Stomach (tissue), 9 donors: ENCODE measurements around the gene LSM11. TPM values are rescaled to one million over a fixed set of nuclear protein-coding genes. Genes with fewer than 3 reads are reported as not detected.

Source experiments
- DNase-seq, 2 donors: peaks; one replicate each; pipeline versions ENCODE4 v3.0.0 to v3.0.0-alpha.2; 2013 to 2019
- H3K27ac ChIP-seq, 5 donors: fragments of 200-600 bp in 4 of 5; sonication (generic) in 4 of 5; one replicate each; pipeline ENCODE4 v1.5.1; 2013 to 2019; ENCODE audit warnings: mild to moderate bottlenecking in 1 of 5, moderate library complexity in 1 of 5
- H3K27me3 ChIP-seq, 3 donors: fragments of 200-600 bp; sonication (generic); one replicate each; pipeline ENCODE4 v1.5.1; 2017 to 2019; ENCODE audit warnings: mixed run types in 1 of 3
- H3K36me3 ChIP-seq, 4 donors: fragments of 200-600 bp; sonication (generic); 1 replicate in 3 of 4; 2 replicates in 1 of 4; pipeline ENCODE4 v1.5.1; 2016 to 2019
- H3K4me1 ChIP-seq, 4 donors: fragments of 200-600 bp; sonication (generic); one replicate each; pipeline ENCODE4 v1.5.1; 2016 to 2019
- H3K4me3 ChIP-seq, 4 donors: fragments of 200-600 bp; sonication (generic) in 3 of 4; one replicate each; pipeline ENCODE4 v1.5.1; 2016 to 2019; ENCODE audit warnings: mild to moderate bottlenecking in 1 of 4
- H3K9me3 ChIP-seq, 4 donors: fragments of 200-600 bp; sonication (generic); one replicate each; pipeline ENCODE4 v1.5.1; 2016 to 2019
- EP300 ChIP-seq: sonication (generic); formaldehyde crosslinking; IDR thresholded peaks from one replicate; pipeline ENCODE4 v1.6.1; 2017; ENCODE audit warnings: antibody characterized with exemption
- POLR2A ChIP-seq, 4 donors: fragments of 450-650 bp; IDR thresholded peaks; one replicate each; pipeline ENCODE4 v1.6.1; 2016; ENCODE audit warnings: antibody characterized with exemption in 4 of 4, control low read depth in 2 of 4, mild to moderate bottlenecking in 1 of 4, moderate library complexity in 1 of 4
- POLR2AphosphoS5 ChIP-seq, 3 donors: sonication (generic); formaldehyde crosslinking; IDR thresholded peaks; one replicate each; pipeline ENCODE4 v1.6.1; 2016; ENCODE audit warnings: antibody characterized with exemption in 3 of 3
- WGBS, 5 donors: extraction: QIAGEN DNeasy Blood & Tissue Kit in 3 of 5; methylation state at CpG; one replicate each; pipeline versions ENCODE4 v1.1.5 to v1.1.7; 2013 to 2018; 5-methylcytosine and 5-hydroxymethylcytosine counted together
- intact Hi-C: fragments of 100-400 bp; cut with DNase I; formaldehyde crosslinking; loops from one replicate; pipeline ENCODE4 v1.15.1; 2023; ENCODE audit warnings: low total_unique reads
- polyA plus RNA-seq, 3 donors: library from polyadenylated mRNA; stranded (reverse); fragments of 200-250 nt; gene quantifications; one replicate each; pipeline ENCODE4 v1.2.3, GENCODE V29; 2013
- total RNA-seq, 5 donors: library from RNA; depleted of rRNA; stranded (reverse); fragments of >200 nt; gene quantifications; one replicate each; pipeline versions ENCODE4 v1.1.0 to v1.2.3, GENCODE V29; 2014 to 2016
- TF ChIP-seq, protein P1 (sequence below), 7 experiments: fragments of 450-650 bp in 4 of 7; fragments of 200-600 bp in 3 of 7; sonication (generic) in 3 of 7; IDR thresholded peaks; one replicate each; pipeline ENCODE4 v1.5.1; 2016 to 2019; ENCODE audit warnings: antibody characterized with exemption in 7 of 7, control low read depth in 2 of 7, mild to moderate bottlenecking in 1 of 7
- donor health status: healthy with polysubstance abuse.
- donor health status: Bipolar disorder and iron deficiency.
- donor health status: healthy.

Gene LSM11
- total and polyA plus RNA-seq, 8 donors: 0.46 to 10.3 (median 1.6) TPM

DNA sequence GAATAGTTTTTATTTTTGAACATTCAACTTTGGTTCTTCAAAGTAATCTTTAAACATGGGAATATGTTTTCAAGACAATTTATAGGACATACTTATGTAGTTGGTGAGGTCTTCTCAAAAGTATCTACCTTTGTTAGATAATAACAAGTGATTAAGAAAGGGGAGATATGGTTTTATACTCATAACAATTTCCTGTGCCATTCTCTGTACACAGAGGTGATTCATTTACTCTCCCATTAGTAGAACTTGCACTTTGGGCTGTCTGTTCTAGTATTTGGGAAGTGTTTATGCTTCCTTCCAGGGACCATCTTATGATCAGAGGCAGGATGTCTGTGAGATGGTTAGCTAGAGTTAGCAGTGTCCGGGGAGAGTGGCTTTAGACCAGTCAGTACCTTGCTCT, 15.2 kb downstream of the LSM11 start:
- WGBS, 5 donors: 85 to 87% (median 86%) methylated on average over 1 of the region's 1 CpG
- peaks cover 15 to 72% (median 49%) of the 10 kb centered on the region in 4 donors for H3K36me3 ChIP-seq
- intact Hi-C loops: no loop called here
- H3K27me3 ChIP-seq: no peaks in the 10 kb centered on the region
- H3K27ac ChIP-seq: no peak overlapping the region
- no peaks in the 10 kb centered on the region for H3K9me3 ChIP-seq
- peaks cover 0 to 10% (median 5%) of the 10 kb centered on the region in 4 donors for H3K4me1 ChIP-seq
- TF ChIP-seq POLR2AphosphoS5 (IDR thresholded peaks at IDR 0.05): no peak
- TF ChIP-seq, protein P1, sequence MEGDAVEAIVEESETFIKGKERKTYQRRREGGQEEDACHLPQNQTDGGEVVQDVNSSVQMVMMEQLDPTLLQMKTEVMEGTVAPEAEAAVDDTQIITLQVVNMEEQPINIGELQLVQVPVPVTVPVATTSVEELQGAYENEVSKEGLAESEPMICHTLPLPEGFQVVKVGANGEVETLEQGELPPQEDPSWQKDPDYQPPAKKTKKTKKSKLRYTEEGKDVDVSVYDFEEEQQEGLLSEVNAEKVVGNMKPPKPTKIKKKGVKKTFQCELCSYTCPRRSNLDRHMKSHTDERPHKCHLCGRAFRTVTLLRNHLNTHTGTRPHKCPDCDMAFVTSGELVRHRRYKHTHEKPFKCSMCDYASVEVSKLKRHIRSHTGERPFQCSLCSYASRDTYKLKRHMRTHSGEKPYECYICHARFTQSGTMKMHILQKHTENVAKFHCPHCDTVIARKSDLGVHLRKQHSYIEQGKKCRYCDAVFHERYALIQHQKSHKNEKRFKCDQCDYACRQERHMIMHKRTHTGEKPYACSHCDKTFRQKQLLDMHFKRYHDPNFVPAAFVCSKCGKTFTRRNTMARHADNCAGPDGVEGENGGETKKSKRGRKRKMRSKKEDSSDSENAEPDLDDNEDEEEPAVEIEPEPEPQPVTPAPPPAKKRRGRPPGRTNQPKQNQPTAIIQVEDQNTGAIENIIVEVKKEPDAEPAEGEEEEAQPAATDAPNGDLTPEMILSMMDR (IDR thresholded peaks at IDR 0.05): no peak
- no peak for TF ChIP-seq EP300
- no peak for TF ChIP-seq POLR2A (IDR thresholded peaks at IDR 0.05)
- no peak for DNase-seq
- no peak overlapping the region for H3K4me3 ChIP-seq

DNA sequence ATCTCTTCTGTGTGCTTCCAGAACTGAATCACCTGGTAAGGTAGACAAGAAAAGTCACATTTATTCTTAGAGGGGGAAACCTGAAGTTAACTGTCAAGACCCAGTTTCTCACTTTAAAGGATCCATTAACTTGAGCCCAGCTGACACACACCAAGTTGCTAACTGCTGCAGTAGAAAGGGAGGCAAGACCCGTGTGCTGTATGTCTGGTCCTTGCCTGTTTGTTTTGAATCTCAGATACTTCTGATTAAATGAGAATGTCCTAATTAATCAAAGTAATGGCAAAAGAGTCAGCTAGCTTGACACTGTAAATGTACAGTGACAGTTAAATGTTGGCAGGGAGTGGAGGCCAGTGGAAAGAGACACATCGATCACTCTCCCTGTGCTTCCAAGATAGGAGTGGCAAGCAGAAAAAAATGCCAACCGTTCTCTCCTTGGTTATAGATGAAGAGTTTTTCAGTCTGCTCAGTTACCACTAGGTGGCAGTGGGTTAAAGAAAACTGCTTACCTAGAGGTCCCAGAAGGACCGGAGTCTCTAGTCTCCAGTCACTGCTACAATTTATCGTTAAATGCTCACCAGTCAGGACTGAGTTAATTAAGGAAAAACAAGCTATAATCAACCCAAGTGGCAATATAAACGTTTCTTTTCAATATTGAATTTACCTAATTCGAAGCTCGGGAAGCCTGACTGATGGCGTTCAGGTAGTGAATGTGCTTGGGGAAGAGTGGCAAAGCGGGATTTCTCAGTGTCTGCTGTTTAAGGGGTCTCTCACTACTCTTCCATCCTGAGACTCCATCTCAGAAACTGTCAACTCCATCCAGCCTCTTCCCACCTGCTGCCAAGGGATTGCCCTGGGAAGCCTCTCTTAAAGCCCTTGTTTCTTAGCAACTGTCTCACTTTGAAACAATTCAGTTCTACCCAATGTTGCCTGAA, 18.4 kb downstream of the LSM11 start:
- WGBS, 5 donors: 25 to 36% (median 28%) methylated on average over 10 of the region's 10 CpGs
- DNase-seq: peak in 1 of 2 donors; percentile 82
- intact Hi-C loops: no loop called here
- TF ChIP-seq EP300 (no peak), POLR2AphosphoS5 (IDR thresholded peaks at IDR 0.05) (no peak), POLR2A (IDR thresholded peaks at IDR 0.05) (no peak)
- TF ChIP-seq, protein P1 (IDR thresholded peaks at IDR 0.05): peak in 5 of 7 experiments; percentile 59 to 77 (median 66)
- no peaks in the 10 kb centered on the region for H3K9me3 ChIP-seq
- peaks cover 0 to 40% (median 20%) of the 10 kb centered on the region in 4 donors for H3K36me3 ChIP-seq
- no peak overlapping the region for H3K27ac ChIP-seq
- peaks cover 0 to 19% (median 5%) of the 10 kb centered on the region in 4 donors for H3K4me1 ChIP-seq
- H3K4me3 ChIP-seq: no peak overlapping the region
- H3K27me3 ChIP-seq: no peaks in the 10 kb centered on the region

DNA sequence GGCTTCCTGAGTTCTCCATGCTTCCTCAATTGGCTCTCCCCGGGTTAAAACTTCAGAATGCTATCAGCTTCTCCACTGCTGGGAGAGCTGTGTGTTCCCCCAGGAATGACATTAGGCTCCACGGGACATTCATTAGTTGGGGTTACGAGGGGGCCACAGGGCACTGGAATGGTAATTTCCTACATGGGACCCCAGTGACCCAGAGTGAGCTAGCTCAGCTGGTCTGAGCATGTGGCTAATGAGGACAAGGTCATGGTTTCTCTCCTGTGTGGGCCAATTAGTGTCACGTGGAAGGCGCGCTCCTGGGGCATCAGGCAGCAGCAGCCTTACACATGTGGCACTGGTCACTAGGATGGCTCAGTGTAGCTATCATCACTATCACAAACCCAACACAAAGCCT, 21.0 kb downstream of the LSM11 start:
- intact Hi-C loops: no loop called here
- H3K4me1 ChIP-seq: peaks cover 0 to 19% (median 5%) of the 10 kb centered on the region in 4 donors
- no peaks in the 10 kb centered on the region for H3K27me3 ChIP-seq
- H3K36me3 ChIP-seq: peaks cover 0 to 16% (median 8%) of the 10 kb centered on the region in 4 donors
- WGBS, 5 donors: 83 to 92% (median 90%) methylated on average over 6 of the region's 6 CpGs
- no peaks in the 10 kb centered on the region for H3K9me3 ChIP-seq
- H3K4me3 ChIP-seq: no peak overlapping the region
- no peak overlapping the region for H3K27ac ChIP-seq
- no peak for TF ChIP-seq POLR2AphosphoS5 (IDR thresholded peaks at IDR 0.05)
- TF ChIP-seq, protein P1 (IDR thresholded peaks at IDR 0.05): no peak
- no peak for TF ChIP-seq POLR2A (IDR thresholded peaks at IDR 0.05)
- TF ChIP-seq EP300: no peak
- no peak for DNase-seq

DNA sequence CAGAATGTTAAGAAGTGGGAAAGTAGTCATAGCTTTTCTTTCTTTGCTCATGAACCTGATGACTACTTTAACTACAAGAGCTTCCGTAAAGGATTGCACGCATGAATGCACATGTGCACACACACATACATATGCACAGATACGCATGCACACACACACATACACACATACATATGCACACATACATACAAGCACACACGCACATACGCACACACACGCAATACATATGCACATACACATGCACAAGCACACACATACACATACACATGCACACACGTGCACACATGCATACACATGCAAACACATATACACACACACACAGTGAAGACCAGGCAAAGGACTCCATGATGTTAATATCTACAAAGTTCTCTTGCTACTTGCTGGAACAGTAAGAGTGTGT, 22.9 kb downstream of the LSM11 start:
- H3K36me3 ChIP-seq: no peaks in the 10 kb centered on the region
- no peak overlapping the region for H3K4me3 ChIP-seq
- WGBS, 5 donors: 96 to 98% (median 97%) methylated on average over 7 of the region's 7 CpGs
- no peaks in the 10 kb centered on the region for H3K27me3 ChIP-seq
- no peak overlapping the region for H3K27ac ChIP-seq
- no peak for DNase-seq
- TF ChIP-seq POLR2A (IDR thresholded peaks at IDR 0.05) (no peak), EP300 (no peak), POLR2AphosphoS5 (IDR thresholded peaks at IDR 0.05) (no peak)
- TF ChIP-seq, protein P1 (IDR thresholded peaks at IDR 0.05): no peak
- peaks cover 0 to 19% (median 5%) of the 10 kb centered on the region in 4 donors for H3K4me1 ChIP-seq
- H3K9me3 ChIP-seq: peaks cover 0 to 6% (median 0%) of the 10 kb centered on the region in 4 donors
- intact Hi-C loops: no loop called here
